ENCODE measurements around the gene IKBIP. TPM values are rescaled to one million over a fixed set of nuclear protein-coding genes. Genes with fewer than 3 reads are reported as not detected.

Gene IKBIP, protein sequence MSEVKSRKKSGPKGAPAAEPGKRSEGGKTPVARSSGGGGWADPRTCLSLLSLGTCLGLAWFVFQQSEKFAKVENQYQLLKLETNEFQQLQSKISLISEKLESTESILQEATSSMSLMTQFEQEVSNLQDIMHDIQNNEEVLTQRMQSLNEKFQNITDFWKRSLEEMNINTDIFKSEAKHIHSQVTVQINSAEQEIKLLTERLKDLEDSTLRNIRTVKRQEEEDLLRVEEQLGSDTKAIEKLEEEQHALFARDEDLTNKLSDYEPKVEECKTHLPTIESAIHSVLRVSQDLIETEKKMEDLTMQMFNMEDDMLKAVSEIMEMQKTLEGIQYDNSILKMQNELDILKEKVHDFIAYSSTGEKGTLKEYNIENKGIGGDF
- total RNA-seq (10 to 100 TPM; 17.1 to 22.1 TPM), polyA plus RNA-seq (ENCODE audit: insufficient read length in 2 of 2) (10 to 100 TPM; 11.9 to 12.0 TPM)
- long read RNA-seq, donor 1, transcript IKBIP-202 (3 exons, 1,645 nt), result minor isoform, 5 of 16 reads
- long read RNA-seq, donor 1, transcript IKBIP-201 (3 exons, 3,189 nt), result major isoform, 7 of 16 reads
- long read RNA-seq, donor 1, partial matches to known transcripts, result 0 of 16 reads
- long read RNA-seq, donor 1, other reads (novel, unspliced or antisense), result 0 of 16 reads
- long read RNA-seq, donor 2, partial matches to known transcripts, result 0 of 5 reads
- long read RNA-seq, donor 2, other reads (novel, unspliced or antisense), result 0 of 5 reads
- long read RNA-seq, donor 3, partial matches to known transcripts, result 0 of 7 reads
- long read RNA-seq, donor 3, other reads (novel, unspliced or antisense), result 0 of 7 reads
- long read RNA-seq, donor 4, transcript IKBIP-202 (3 exons, 1,645 nt), result minor isoform, 8 of 74 reads
- long read RNA-seq, donor 4, transcript IKBIP-203 (2 exons, 1,368 nt), result major isoform, 12 of 74 reads
- long read RNA-seq, donor 4, transcript IKBIP-201 (3 exons, 3,189 nt), result minor isoform, 5 of 74 reads
- long read RNA-seq, donor 4, partial matches to known transcripts, result 49 of 74 reads
- long read RNA-seq, donor 4, other reads (novel, unspliced or antisense), result 0 of 74 reads

DNA sequence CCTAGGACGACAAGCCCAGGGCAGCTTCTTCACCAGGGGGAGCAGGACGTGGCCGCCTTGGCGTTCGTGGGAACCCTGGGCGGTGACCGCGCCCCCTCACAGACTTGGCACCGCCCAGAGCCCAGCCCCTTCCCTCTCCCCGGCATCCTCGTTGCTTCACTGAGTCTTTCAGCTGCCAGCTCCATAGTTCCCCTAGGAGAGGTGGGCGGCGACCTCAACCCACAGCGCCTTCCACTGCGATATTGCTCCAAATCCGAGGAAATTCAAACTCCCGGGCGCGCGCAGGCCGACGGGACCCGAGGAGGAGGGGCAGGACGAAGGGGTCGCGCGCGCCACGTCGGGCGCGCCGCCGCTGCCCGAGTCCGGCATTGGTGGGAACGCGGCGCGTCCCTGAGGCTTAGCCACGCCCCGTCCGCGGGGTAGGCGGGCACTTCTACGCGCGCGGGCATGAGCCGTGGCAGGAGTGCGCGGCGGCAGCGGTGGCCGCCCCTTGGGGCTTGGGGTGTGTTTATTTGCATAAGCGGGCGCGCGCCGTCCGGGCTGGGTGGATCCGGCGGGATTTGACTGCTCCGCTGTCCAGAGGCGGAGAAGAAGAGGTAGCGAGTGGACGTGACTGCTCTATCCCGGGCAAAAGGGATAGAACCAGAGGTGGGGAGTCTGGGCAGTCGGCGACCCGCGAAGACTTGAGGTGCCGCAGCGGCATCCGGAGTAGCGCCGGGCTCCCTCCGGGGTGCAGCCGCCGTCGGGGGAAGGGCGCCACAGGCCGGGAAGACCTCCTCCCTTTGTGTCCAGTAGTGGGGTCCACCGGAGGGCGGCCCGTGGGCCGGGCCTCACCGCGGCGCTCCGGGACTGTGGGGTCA, at the start of gene IKBIP, which contains the start of gene APAF1:
Gene IKBIP, minus strand, starts transcription at position 77 of the 860 bp plus-strand sequence. CDS start 87 bp downstream, outside the sequence.
Gene APAF1, plus strand, starts transcription at position 579 of the 860 bp plus-strand sequence. CDS start 3,070 bp downstream, outside the sequence.
- Histone ChIP-seq H3K27me3 (ENCODE audit: control insufficient read depth, insufficient read depth, low read length) (no peaks in the 10 kb centered on the region), H3K9me3 (ENCODE audit: control insufficient read depth, insufficient read depth, low read length) (no peaks in the 10 kb centered on the region), H3K4me3 (ENCODE audit: low read depth, low read length) (peak within 1 kb of the TSS; percentile 89), H3K36me3 (ENCODE audit: control insufficient read depth, insufficient read depth, low read length) (peaks cover 7% of the 10 kb centered on the region), H3K27ac (ENCODE audit: low read depth, low read length) (peak within 1 kb of the TSS; percentile 87), H3K4me1 (ENCODE audit: control insufficient read depth, insufficient read depth, low read length) (peaks cover 11% of the 10 kb centered on the region)
- DNase-seq (ENCODE audit: low read depth in 4 of 6, low spot score in 6 of 6), result peak; percentile 92 to 99 (median 96)
- WGBS (ENCODE audit: insufficient coverage), result under 1% methylated on average over 91 of the region's 91 CpGs

DNA sequence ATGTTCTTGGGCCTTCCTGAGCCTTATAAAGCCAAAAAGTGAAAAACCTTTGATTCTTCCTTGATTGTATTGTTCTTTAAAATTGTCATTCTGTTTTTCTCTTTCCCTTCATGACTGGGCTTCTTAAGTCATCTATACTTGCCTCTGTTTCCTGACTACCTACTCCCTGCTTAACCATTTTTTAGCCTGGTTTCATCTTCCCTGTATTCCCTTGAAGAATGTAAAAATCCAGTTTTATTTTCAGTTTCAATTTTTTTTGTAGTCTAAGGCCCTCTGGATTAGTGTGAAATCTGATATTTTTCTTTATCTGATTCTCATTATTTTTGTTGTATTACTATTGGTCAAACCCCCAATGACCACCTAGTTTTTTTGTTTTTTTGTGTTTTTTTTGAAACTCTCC, 46.8 kb upstream of the IKBIP start:
- no peaks in the 10 kb centered on the region for H3K4me1 ChIP-seq (ENCODE audit: control insufficient read depth, insufficient read depth, low read length)
- peaks cover 20% of the 10 kb centered on the region for H3K36me3 ChIP-seq (ENCODE audit: control insufficient read depth, insufficient read depth, low read length)

GRCh38 chr12:98686603-98687002, 42.0 kb upstream of the IKBIP start:
- no peak overlapping the region for H3K4me3 ChIP-seq (ENCODE audit: low read depth, low read length)
- WGBS (ENCODE audit: insufficient coverage), result no CpG with 5 or more reads among the region's 2 CpGs
- H3K27ac ChIP-seq (ENCODE audit: low read depth, low read length), result no peak overlapping the region
- H3K9me3 ChIP-seq (ENCODE audit: control insufficient read depth, insufficient read depth, low read length), result no peaks in the 10 kb centered on the region
- H3K27me3 ChIP-seq (ENCODE audit: control insufficient read depth, insufficient read depth, low read length), result no peaks in the 10 kb centered on the region
- DNase-seq (ENCODE audit: low read depth in 4 of 6, low spot score in 6 of 6), result no peak
- H3K4me1 ChIP-seq (ENCODE audit: control insufficient read depth, insufficient read depth, low read length), result no peaks in the 10 kb centered on the region
- H3K36me3 ChIP-seq (ENCODE audit: control insufficient read depth, insufficient read depth, low read length), result peaks cover 26% of the 10 kb centered on the region

More for the DNA sequence above, 46.8 kb upstream of the IKBIP start:
- Histone ChIP-seq H3K4me3 (ENCODE audit: low read depth, low read length) (no peak overlapping the region), H3K27ac (ENCODE audit: low read depth, low read length) (no peak overlapping the region), H3K27me3 (ENCODE audit: control insufficient read depth, insufficient read depth, low read length) (no peaks in the 10 kb centered on the region), H3K9me3 (ENCODE audit: control insufficient read depth, insufficient read depth, low read length) (no peaks in the 10 kb centered on the region)
- no peak for DNase-seq (ENCODE audit: low read depth in 4 of 6, low spot score in 6 of 6)

DNA sequence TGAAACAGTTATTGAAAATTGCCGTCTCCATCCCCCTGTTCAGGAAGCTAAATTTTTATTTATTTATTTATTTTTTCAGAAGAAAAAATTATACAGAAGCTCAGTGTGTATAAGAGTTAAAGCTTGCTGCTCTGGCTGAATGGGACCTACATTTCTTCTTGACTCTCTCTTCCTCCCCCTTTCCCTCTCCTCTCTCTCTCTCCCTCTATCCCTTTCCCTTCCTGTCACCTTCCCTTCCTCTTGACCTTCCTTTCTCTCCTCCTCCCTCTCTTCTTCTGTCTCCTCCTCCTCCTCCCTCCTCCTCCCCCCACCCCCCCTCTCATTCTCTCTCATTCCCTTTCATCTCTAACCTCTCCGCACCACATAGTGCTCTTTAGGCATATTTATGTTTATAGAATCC, 39.6 kb upstream of the IKBIP start:
- DNase-seq (ENCODE audit: low read depth in 4 of 6, low spot score in 6 of 6), result no peak
- Histone ChIP-seq H3K4me1 (ENCODE audit: control insufficient read depth, insufficient read depth, low read length) (no peaks in the 10 kb centered on the region), H3K27ac (ENCODE audit: low read depth, low read length) (no peak overlapping the region), H3K4me3 (ENCODE audit: low read depth, low read length) (no peak overlapping the region), H3K36me3 (ENCODE audit: control insufficient read depth, insufficient read depth, low read length) (peaks cover 27% of the 10 kb centered on the region), H3K27me3 (ENCODE audit: control insufficient read depth, insufficient read depth, low read length) (no peaks in the 10 kb centered on the region), H3K9me3 (ENCODE audit: control insufficient read depth, insufficient read depth, low read length) (no peaks in the 10 kb centered on the region)
- no CpG with 5 or more reads among the region's 2 CpGs for WGBS (ENCODE audit: insufficient coverage)

DNA sequence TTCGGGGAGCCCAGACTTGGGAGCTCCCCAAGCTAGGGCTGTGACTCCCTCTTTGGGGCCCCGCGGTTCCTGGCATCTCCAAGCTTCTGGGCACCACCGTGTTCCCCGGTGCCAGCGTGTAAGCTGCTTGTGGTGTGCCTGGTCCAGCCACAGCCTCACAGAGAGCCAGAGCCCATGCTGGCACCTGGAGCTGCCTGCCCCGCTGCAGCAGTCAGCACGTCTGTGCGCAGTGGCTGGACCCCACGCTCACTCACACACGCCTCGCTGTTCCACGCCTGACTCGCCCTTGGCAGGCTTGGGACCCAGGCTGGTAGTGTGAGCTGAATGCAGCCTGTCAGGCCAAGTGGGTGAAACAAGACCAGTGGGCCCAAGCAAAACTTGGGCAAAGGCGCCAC, 35.0 kb upstream of the IKBIP start:
- DNase-seq (ENCODE audit: low read depth in 4 of 6, low spot score in 6 of 6), result no peak
- peaks cover 29% of the 10 kb centered on the region for H3K36me3 ChIP-seq (ENCODE audit: control insufficient read depth, insufficient read depth, low read length)
- 98% methylated on average over 14 of the region's 15 CpGs for WGBS (ENCODE audit: insufficient coverage)

DNA sequence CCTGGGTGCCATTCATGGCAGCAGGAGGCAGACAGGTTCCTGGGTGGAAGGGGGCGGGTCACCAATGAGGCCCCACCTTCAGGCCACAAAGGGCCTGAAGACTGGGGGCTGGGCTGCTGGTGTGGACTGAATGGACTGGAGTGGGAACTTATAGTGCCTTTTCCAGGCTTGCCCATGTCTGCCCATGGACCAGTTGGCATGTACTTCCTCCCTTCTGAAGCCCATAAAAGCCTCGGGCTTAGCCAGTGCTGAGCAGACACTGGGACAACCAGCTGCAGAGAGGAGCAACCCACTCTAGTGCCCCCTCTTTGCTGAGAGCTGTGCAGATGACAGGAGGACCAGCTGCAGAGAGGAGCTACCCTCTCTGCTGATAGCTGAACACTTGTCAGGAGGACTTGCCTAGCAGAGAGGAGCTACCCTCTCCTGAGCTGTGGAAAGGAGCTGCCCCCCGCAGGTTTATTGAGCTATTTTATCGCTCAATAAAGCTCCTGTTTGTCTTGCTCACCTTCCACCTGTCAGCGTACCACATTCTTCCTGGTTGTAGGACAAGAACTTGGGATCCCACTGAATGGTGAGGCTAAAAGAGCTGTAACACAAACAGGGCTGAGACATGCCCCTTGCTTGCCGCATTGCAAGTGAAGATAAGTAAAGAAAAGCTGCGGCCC, 34.5 kb upstream of the IKBIP start:
- no peaks in the 10 kb centered on the region for H3K4me1 ChIP-seq (ENCODE audit: control insufficient read depth, insufficient read depth, low read length)
- no peaks in the 10 kb centered on the region for H3K27me3 ChIP-seq (ENCODE audit: control insufficient read depth, insufficient read depth, low read length)
- H3K27ac ChIP-seq (ENCODE audit: low read depth, low read length), result no peak overlapping the region
- H3K36me3 ChIP-seq (ENCODE audit: control insufficient read depth, insufficient read depth, low read length), result peaks cover 26% of the 10 kb centered on the region
- 85% methylated on average over 7 of the region's 7 CpGs for WGBS (ENCODE audit: insufficient coverage)
- H3K9me3 ChIP-seq (ENCODE audit: control insufficient read depth, insufficient read depth, low read length), result no peaks in the 10 kb centered on the region
- no peak for DNase-seq (ENCODE audit: low read depth in 4 of 6, low spot score in 6 of 6)
- H3K4me3 ChIP-seq (ENCODE audit: low read depth, low read length), result no peak overlapping the region

More for the DNA sequence above, 35.0 kb upstream of the IKBIP start:
- no peaks in the 10 kb centered on the region for H3K4me1 ChIP-seq (ENCODE audit: control insufficient read depth, insufficient read depth, low read length)
- H3K27me3 ChIP-seq (ENCODE audit: control insufficient read depth, insufficient read depth, low read length), result no peaks in the 10 kb centered on the region
- H3K27ac ChIP-seq (ENCODE audit: low read depth, low read length), result no peak overlapping the region
- H3K9me3 ChIP-seq (ENCODE audit: control insufficient read depth, insufficient read depth, low read length), result no peaks in the 10 kb centered on the region
- H3K4me3 ChIP-seq (ENCODE audit: low read depth, low read length), result no peak overlapping the region

DNA sequence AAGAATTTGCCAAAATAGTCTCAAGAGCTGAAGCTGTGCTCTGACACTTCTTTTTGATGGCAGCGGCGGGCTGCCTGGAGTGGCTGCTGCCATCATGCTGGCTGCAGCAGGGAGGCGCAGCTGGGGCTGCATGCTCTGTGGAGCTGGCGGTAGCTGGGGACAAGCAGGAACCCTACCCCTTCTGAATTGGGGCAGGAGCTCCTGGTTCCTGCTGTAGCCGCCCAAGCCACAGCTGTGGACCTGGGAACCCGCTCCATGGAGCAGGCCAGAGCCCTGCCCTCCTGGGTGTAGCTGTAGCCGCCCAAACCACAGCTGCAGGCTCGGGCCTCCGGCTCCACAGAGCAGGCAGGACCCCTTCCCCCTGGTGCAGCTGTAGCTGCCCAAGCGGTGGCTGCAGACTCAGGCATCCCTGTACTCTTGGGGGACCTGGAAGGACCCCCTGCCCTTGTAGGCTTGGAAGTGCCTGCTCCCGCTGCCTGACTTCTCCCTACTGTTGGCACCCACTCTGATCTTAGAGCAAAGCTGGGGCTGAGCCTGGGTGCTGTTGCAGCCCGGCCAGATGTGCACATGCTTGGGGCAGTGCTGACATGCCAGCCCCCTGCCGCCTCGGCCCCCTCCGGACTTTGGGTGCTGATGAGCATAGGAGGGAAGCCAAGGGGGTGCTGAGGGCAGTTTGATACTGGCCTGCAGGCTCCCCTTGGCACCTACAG, 33.8 kb upstream of the IKBIP start:
- Histone ChIP-seq H3K36me3 (ENCODE audit: control insufficient read depth, insufficient read depth, low read length) (peaks cover 26% of the 10 kb centered on the region), H3K4me1 (ENCODE audit: control insufficient read depth, insufficient read depth, low read length) (no peaks in the 10 kb centered on the region), H3K4me3 (ENCODE audit: low read depth, low read length) (no peak overlapping the region), H3K9me3 (ENCODE audit: control insufficient read depth, insufficient read depth, low read length) (no peaks in the 10 kb centered on the region), H3K27ac (ENCODE audit: low read depth, low read length) (no peak overlapping the region), H3K27me3 (ENCODE audit: control insufficient read depth, insufficient read depth, low read length) (no peaks in the 10 kb centered on the region)
- WGBS (ENCODE audit: insufficient coverage), result 91% methylated on average over 15 of the region's 15 CpGs
- no peak for DNase-seq (ENCODE audit: low read depth in 4 of 6, low spot score in 6 of 6)

GRCh38 chr12:98674841-98675240, 30.3 kb upstream of the IKBIP start:
- no peak for DNase-seq (ENCODE audit: low read depth in 4 of 6, low spot score in 6 of 6)
- Histone ChIP-seq H3K27me3 (ENCODE audit: control insufficient read depth, insufficient read depth, low read length) (no peaks in the 10 kb centered on the region), H3K4me1 (ENCODE audit: control insufficient read depth, insufficient read depth, low read length) (no peaks in the 10 kb centered on the region), H3K4me3 (ENCODE audit: low read depth, low read length) (no peak overlapping the region), H3K9me3 (ENCODE audit: control insufficient read depth, insufficient read depth, low read length) (no peaks in the 10 kb centered on the region), H3K27ac (ENCODE audit: low read depth, low read length) (no peak overlapping the region), H3K36me3 (ENCODE audit: control insufficient read depth, insufficient read depth, low read length) (peaks cover 22% of the 10 kb centered on the region)

Data from spinal cord (tissue), 10 donors.